ENCODE data around the gene IGF1R.

Gene IGF1R

GRCh38 chr15:98785431-98785806 lies 137.1 kb downstream of the IGF1R start:
- H3K4me3 ChIP-seq (ENCODE audit: low read depth, low read length) = no peak overlapping the region
- TF ChIP-seq CTCF (IDR thresholded peaks at IDR 0.05; ENCODE audit: low read depth, low read length) = no peak
- DNase-seq (ENCODE audit: low read depth, low spot score) = no peak
- in situ Hi-C loops (cut with HindIII; ENCODE audit: low sequenced_read_pairs) = no loop called here

GRCh38 chr15:98785807-98786621 lies 137.7 kb downstream of the IGF1R start:
- H3K4me3 ChIP-seq (ENCODE audit: low read depth, low read length) = no peak overlapping the region
- in situ Hi-C loops (cut with HindIII; ENCODE audit: low sequenced_read_pairs) = no loop called here
- no peak for DNase-seq (ENCODE audit: low read depth, low spot score)
- no peak for TF ChIP-seq CTCF (IDR thresholded peaks at IDR 0.05; ENCODE audit: low read depth, low read length)

GRCh38 chr15:98786717-98787116 lies 138.4 kb downstream of the IGF1R start:
- H3K4me3 ChIP-seq (ENCODE audit: low read depth, low read length) = no peak overlapping the region
- in situ Hi-C loops (cut with HindIII; ENCODE audit: low sequenced_read_pairs) = no loop called here
- TF ChIP-seq CTCF (IDR thresholded peaks at IDR 0.05; ENCODE audit: low read depth, low read length) = no peak
- no peak for DNase-seq (ENCODE audit: low read depth, low spot score)

GRCh38 chr15:98787194-98787593 lies 138.9 kb downstream of the IGF1R start:
- no peak overlapping the region for H3K4me3 ChIP-seq (ENCODE audit: low read depth, low read length)

GRCh38 chr15:98787936-98788757 lies 139.8 kb downstream of the IGF1R start:
- no peak for DNase-seq (ENCODE audit: low read depth, low spot score)
- TF ChIP-seq CTCF (IDR thresholded peaks at IDR 0.05; ENCODE audit: low read depth, low read length) = no peak
- no peak overlapping the region for H3K4me3 ChIP-seq (ENCODE audit: low read depth, low read length)
- in situ Hi-C loops (cut with HindIII; ENCODE audit: low sequenced_read_pairs) = no loop called here

More at GRCh38 chr15:98787194-98787593, 138.9 kb downstream of the IGF1R start:
- in situ Hi-C loops (cut with HindIII; ENCODE audit: low sequenced_read_pairs) = no loop called here
- DNase-seq (ENCODE audit: low read depth, low spot score) = no peak
- no peak for TF ChIP-seq CTCF (IDR thresholded peaks at IDR 0.05; ENCODE audit: low read depth, low read length)

- DNase-seq (ENCODE audit: low read depth, low spot score) = no peak
- H3K4me3 ChIP-seq (ENCODE audit: low read depth, low read length) = no peak overlapping the region
- in situ Hi-C loops (cut with HindIII; ENCODE audit: low sequenced_read_pairs) = no loop called here
- TF ChIP-seq CTCF (IDR thresholded peaks at IDR 0.05; ENCODE audit: low read depth, low read length) = no peak
Observed at GRCh38 chr15:98789020-98789419, 140.7 kb downstream of the IGF1R start.
